Breast epithelium (tissue), 4 donors: ENCODE results near the gene TBL1XR1. TPM values are rescaled to one million over a fixed set of nuclear protein-coding genes. Genes with fewer than 3 reads are reported as not detected.
"Not testable (repeated sequence)": the region's sequence is repeated elsewhere in the genome, so short reads cannot be mapped to it uniquely, and the experiment has no call there.

ENCODE experiments used
- DNase-seq, 2 donors: peaks; one replicate each; pipeline ENCODE4 v3.0.0-alpha.2; 2019; ENCODE audit warnings: low spot score in 2 of 2
- H3K27ac ChIP-seq, 2 donors: fragments of 200-600 bp; sonication (generic) in 1 of 2; one replicate each; pipeline ENCODE4 v1.5.1; 2016 to 2019; ENCODE audit warnings: mild to moderate bottlenecking in 1 of 2
- H3K27me3 ChIP-seq, 2 donors: fragments of 200-600 bp; sonication (generic) in 1 of 2; one replicate each; pipeline versions ENCODE4 v1.5.1 to v1.6.0; 2017 to 2019; ENCODE audit warnings: control low read depth in 1 of 2, mild to moderate bottlenecking in 1 of 2
- H3K36me3 ChIP-seq: fragments of 200-600 bp; one replicate; pipeline ENCODE4 v1.5.1; 2019
- H3K4me1 ChIP-seq, 2 donors: fragments of 200-600 bp; sonication (generic); one replicate each; pipeline ENCODE4 v1.5.1; 2016 to 2019; ENCODE audit warnings: control low read depth in 1 of 2
- H3K4me3 ChIP-seq, 3 donors: fragments of 200-600 bp; sonication (generic); 1 replicate in 2 of 3; 2 replicates in 1 of 3; pipeline ENCODE4 v1.5.1; 2016 to 2019; ENCODE audit warnings: mild to moderate bottlenecking in 3 of 3, moderate library complexity in 2 of 3
- H3K9me3 ChIP-seq, 2 donors: fragments of 200-600 bp; sonication (generic) in 1 of 2; one replicate each; pipeline ENCODE4 v1.5.1; 2016 to 2019; ENCODE audit warnings: control low read depth in 1 of 2
- CTCF ChIP-seq, 3 donors: fragments of 450-650 bp; IDR thresholded peaks; one replicate each; pipeline ENCODE4 v1.5.1; 2016 to 2017; ENCODE audit warnings: antibody characterized with exemption in 3 of 3, mild to moderate bottlenecking in 3 of 3, moderate library complexity in 3 of 3
- POLR2A ChIP-seq: fragments of 450-650 bp; IDR thresholded peaks from one replicate; pipeline ENCODE4 v1.6.1; 2016; ENCODE audit warnings: antibody characterized with exemption, mild to moderate bottlenecking, moderate library complexity
- POLR2AphosphoS5 ChIP-seq, 3 donors: sonication (generic); formaldehyde crosslinking; IDR thresholded peaks; one replicate each; pipeline ENCODE4 v1.6.1; 2017; ENCODE audit warnings: antibody characterized with exemption in 3 of 3
- intact Hi-C: fragments of 100-400 bp; cut with DNase I; formaldehyde crosslinking; loops from one replicate; pipeline ENCODE4 v1.15.1; 2023; ENCODE audit warnings: low total_unique reads
- total RNA-seq, 3 donors: library from RNA; depleted of rRNA; stranded (reverse); fragments of >200 nt; gene quantifications; one replicate each; pipeline ENCODE4 v1.1.0, GENCODE V29; 2016

TBL1XR1 gene
- total RNA-seq, 3 donors from 2014 or later: 92.8 to 147 (median 111) TPM

- H3K27ac ChIP-seq: no peak overlapping the region
- H3K4me3 ChIP-seq: no peak overlapping the region
- no peak for TF ChIP-seq POLR2A
- TF ChIP-seq CTCF (IDR thresholded peaks at IDR 0.05): no peak
- TF ChIP-seq POLR2AphosphoS5 (IDR thresholded peaks at IDR 0.05): no peak
- no peaks in the 10 kb centered on the region for H3K36me3 ChIP-seq
- H3K9me3 ChIP-seq: peaks cover 18 to 22% of the 10 kb centered on the region in 2 donors
- H3K27me3 ChIP-seq: no peaks in the 10 kb centered on the region
- intact Hi-C loops: no loop called here
- no peaks in the 10 kb centered on the region for H3K4me1 ChIP-seq
- DNase-seq: no peak
Measured at GRCh38 chr3:177005718-177006405, 191.4 kb downstream of the TBL1XR1 start.

- H3K27me3 ChIP-seq, intact Hi-C loops: not testable (repeated sequence)
Measured at GRCh38 chr3:177000159-177000558, 197.1 kb downstream of the TBL1XR1 start.

GRCh38 chr3:176995946-176996345, 201.3 kb downstream of the TBL1XR1 start:
- no peak overlapping the region for H3K4me3 ChIP-seq
- H3K27me3 ChIP-seq: no peaks in the 10 kb centered on the region
- TF ChIP-seq CTCF (IDR thresholded peaks at IDR 0.05) (no peak), POLR2A (no peak), POLR2AphosphoS5 (IDR thresholded peaks at IDR 0.05) (no peak)
- H3K27ac ChIP-seq: no peak overlapping the region
- H3K9me3 ChIP-seq: no peaks in the 10 kb centered on the region
- no peak for DNase-seq
- no peaks in the 10 kb centered on the region for H3K36me3 ChIP-seq
- intact Hi-C loops: no loop called here
- H3K4me1 ChIP-seq: no peaks in the 10 kb centered on the region

More at GRCh38 chr3:177000159-177000558, 197.1 kb downstream of the TBL1XR1 start:
- not testable (repeated sequence) for H3K36me3 ChIP-seq, H3K27ac ChIP-seq, H3K4me1 ChIP-seq, H3K9me3 ChIP-seq, H3K4me3 ChIP-seq, DNase-seq

- no peak overlapping the region for H3K27ac ChIP-seq
- intact Hi-C loops: no loop called here
- no peaks in the 10 kb centered on the region for H3K4me1 ChIP-seq
- no peak for TF ChIP-seq CTCF (IDR thresholded peaks at IDR 0.05)
- no peak for TF ChIP-seq POLR2AphosphoS5 (IDR thresholded peaks at IDR 0.05)
- TF ChIP-seq POLR2A: no peak
- no peaks in the 10 kb centered on the region for H3K36me3 ChIP-seq
- H3K4me3 ChIP-seq: no peak overlapping the region
- no peaks in the 10 kb centered on the region for H3K9me3 ChIP-seq
- no peak for DNase-seq
- H3K27me3 ChIP-seq: no peaks in the 10 kb centered on the region
Measured at GRCh38 chr3:176994891-176995781, 202.1 kb downstream of the TBL1XR1 start.

- no peak overlapping the region for H3K4me3 ChIP-seq
- intact Hi-C loops: no loop called here
- H3K36me3 ChIP-seq: no peaks in the 10 kb centered on the region
- no peaks in the 10 kb centered on the region for H3K9me3 ChIP-seq
- H3K4me1 ChIP-seq: no peaks in the 10 kb centered on the region
- H3K27ac ChIP-seq: no peak overlapping the region
- no peak for DNase-seq
- no peak for TF ChIP-seq POLR2A
- TF ChIP-seq CTCF (IDR thresholded peaks at IDR 0.05): no peak
- TF ChIP-seq POLR2AphosphoS5 (IDR thresholded peaks at IDR 0.05): no peak
- no peaks in the 10 kb centered on the region for H3K27me3 ChIP-seq
Measured at GRCh38 chr3:176994393-176994792, 202.9 kb downstream of the TBL1XR1 start.
